ENCODE results near the gene MRPS18B.

MRPS18B gene

GRCh38 chr6:30610065-30610464 lies 7.6 kb upstream of the MRPS18B start:
- DNase-seq: no peak

- no peak for DNase-seq
These were observed 6.3 kb upstream of the MRPS18B start for GRCh38 chr6:30611150-30611855.

GRCh38 chr6:30611856-30612194 lies 5.8 kb upstream of the MRPS18B start:
- no peak for DNase-seq

GRCh38 chr6:30612213-30612612 lies 5.4 kb upstream of the MRPS18B start:
- no peak for DNase-seq

GRCh38 chr6:30612687-30613248 lies 4.9 kb upstream of the MRPS18B start:
- no peak for DNase-seq

GRCh38 chr6:30613251-30614043 lies 4.2 kb upstream of the MRPS18B start:
- no peak for DNase-seq

- no peak for DNase-seq
These were observed 3.4 kb upstream of the MRPS18B start for GRCh38 chr6:30614044-30614842.

- DNase-seq: peak; percentile 46 to 71 (median 62)
These were observed 2.8 kb upstream of the MRPS18B start for GRCh38 chr6:30614843-30615218.

GRCh38 chr6:30615219-30615957 lies 2.3 kb upstream of the MRPS18B start:
- DNase-seq: no peak

- DNase-seq: peak in 1 of 4 experiments; percentile 10
These were observed 1.5 kb upstream of the MRPS18B start for GRCh38 chr6:30615958-30616810.

GRCh38 chr6:30616811-30617564 lies 652 bp upstream of the MRPS18B start, which contains the start of gene PPP1R10:
PPP1R10 (minus strand) TSS chr6:30617243; CDS start chr6:30609944, 7,299 bp downstream.
- peak; percentile 94 to 97 (median 96) for DNase-seq

GRCh38 chr6:30618270-30618797 lies 694 bp downstream of the MRPS18B start:
- no peak for DNase-seq

GRCh38 chr6:30619561-30619960 lies 1.9 kb downstream of the MRPS18B start:
- DNase-seq: no peak

- DNase-seq: no peak
These were observed 7.9 kb downstream of the MRPS18B start for GRCh38 chr6:30625511-30625910.

- DNase-seq: peak; percentile 72 to 82 (median 75)
These were observed 9.1 kb downstream of the MRPS18B start, which contains the start of gene ATAT1 for GRCh38 chr6:30626484-30627366. ATAT1 (plus strand) TSS chr6:30626874.

- DNase-seq: no peak
These were observed 18.2 kb downstream of the MRPS18B start for GRCh38 chr6:30635834-30636233.

GRCh38 chr6:30640481-30640880 lies 22.8 kb downstream of the MRPS18B start:
- no peak for DNase-seq

GRCh38 chr6:30641048-30641447 lies 23.4 kb downstream of the MRPS18B start:
- DNase-seq: no peak

- no peak for DNase-seq
These were observed 26.0 kb downstream of the MRPS18B start for GRCh38 chr6:30643656-30644055.

Measured in activated CD4-positive, CD25-positive, alpha-beta regulatory T cell (primary cell).